ENCODE measurements around the gene ZNF433. TPM values are rescaled to one million over a fixed set of nuclear protein-coding genes. Genes with fewer than 3 reads are reported as not detected.
"Not testable (repeated sequence)": the region's sequence is repeated elsewhere in the genome, so short reads cannot be mapped to it uniquely, and the experiment has no call there.

Gene ZNF433
- polyA plus RNA-seq, 1 of the 3 experiments (the other 2 are of a cell fraction): 1.9 TPM

- no peak for TF ChIP-seq JUND (IDR thresholded peaks at IDR 0.05)
- TF ChIP-seq TAF1 (IDR thresholded peaks at IDR 0.05; ENCODE audit: borderline replicate concordance, low read depth, low read length): no peak
- no peak for TF ChIP-seq USF2 (IDR thresholded peaks at IDR 0.05; ENCODE audit: borderline replicate concordance, low read depth, low read length)
- no peak for TF ChIP-seq TCF12 (IDR thresholded peaks at IDR 0.05)
- TF ChIP-seq EZH2phosphoT487 (IDR thresholded peaks at IDR 0.05; ENCODE audit: borderline replicate concordance, low read depth): no peak
- no peak for TF ChIP-seq EP300 (IDR thresholded peaks at IDR 0.05; ENCODE audit: borderline replicate concordance in 1 of 2, low read depth in 1 of 2, low read length in 1 of 2)
- TF ChIP-seq POLR2AphosphoS5 (IDR thresholded peaks at IDR 0.05; ENCODE audit: low read depth, low read length): no peak
- no peak for TF ChIP-seq MAX (IDR thresholded peaks at IDR 0.05; ENCODE audit: low read depth)
- no peaks in the 10 kb centered on the region for H3K27me3 ChIP-seq (ENCODE audit: insufficient read depth)
- WGBS (ENCODE audit: low lambda C conversion rate): 68% methylated on average over 3 of the region's 3 CpGs
- H3K4me1 ChIP-seq (ENCODE audit: control insufficient read depth in 1 of 2, insufficient read depth in 2 of 2, low read depth in 1 of 2, low read length in 1 of 2): no peaks in the 10 kb centered on the region
- no peak overlapping the region for H3K27ac ChIP-seq (ENCODE audit: low read depth in 2 of 2, low read length in 1 of 2)
- no peak overlapping the region for H2AFZ ChIP-seq (ENCODE audit: low read depth)
- no peak overlapping the region; a peak in 1 of 4 replicates for H3K4me3 ChIP-seq (ENCODE audit: low read depth in 2 of 2, low read length in 1 of 2)
- H3F3A ChIP-seq (replicated peaks; ENCODE audit: insufficient read depth): no peaks in the 10 kb centered on the region
- no peaks in the 10 kb centered on the region for H3K9me2 ChIP-seq
- H3K9ac ChIP-seq: no peak overlapping the region
- ChIA-PET CTCF (no interaction called here), POLR2A (no interaction called here)
- no peak for DNase-seq
- peaks cover 14 to 21% of the 10 kb centered on the region in 2 experiments for H3K36me3 ChIP-seq (replicated peaks in 1 of 2; ENCODE audit: control insufficient read depth in 1 of 2, insufficient read depth in 2 of 2, low read length in 1 of 2)
- no peak overlapping the region for H3K4me2 ChIP-seq
- H3K79me2 ChIP-seq (ENCODE audit: insufficient read depth): no peaks in the 10 kb centered on the region
- H4K20me1 ChIP-seq (ENCODE audit: insufficient read depth): no peaks in the 10 kb centered on the region
- peaks cover 24% of the 10 kb centered on the region; the same call in 1 of the 2 replicates for H3K9me3 ChIP-seq
Observed at GRCh38 chr19:12077375-12077774, 41.9 kb upstream of the ZNF433 start.

GRCh38 chr19:12076331-12076730, 40.9 kb upstream of the ZNF433 start:
- WGBS (ENCODE audit: low lambda C conversion rate): 35% methylated on average over 3 of the region's 3 CpGs
- H3K27ac ChIP-seq (ENCODE audit: low read depth in 2 of 2, low read length in 1 of 2); H3K4me2 ChIP-seq; H3K9me2 ChIP-seq; H3K9ac ChIP-seq; H3K4me3 ChIP-seq (ENCODE audit: low read depth in 2 of 2, low read length in 1 of 2); H3K4me1 ChIP-seq (ENCODE audit: control insufficient read depth in 1 of 2, insufficient read depth in 2 of 2, low read depth in 1 of 2, low read length in 1 of 2); H3F3A ChIP-seq (replicated peaks; ENCODE audit: insufficient read depth); H3K79me2 ChIP-seq (ENCODE audit: insufficient read depth); CTCF ChIA-PET; POLR2A ChIA-PET; H2AFZ ChIP-seq (ENCODE audit: low read depth); H3K27me3 ChIP-seq (ENCODE audit: insufficient read depth); DNase-seq; H4K20me1 ChIP-seq (ENCODE audit: insufficient read depth): not testable (repeated sequence)
- Histone ChIP-seq H3K9me3 (peaks cover 24% of the 10 kb centered on the region; the same call in 1 of the 2 replicates), H3K36me3 (replicated peaks in 1 of 2; ENCODE audit: control insufficient read depth in 1 of 2, insufficient read depth in 2 of 2, low read length in 1 of 2) (peaks cover 14 to 21% of the 10 kb centered on the region in 2 experiments)

GRCh38 chr19:12075538-12076139, 40.2 kb upstream of the ZNF433 start:
- TF ChIP-seq JUND (IDR thresholded peaks at IDR 0.05) (no peak), SIN3A (IDR thresholded peaks at IDR 0.05; ENCODE audit: borderline replicate concordance, low read depth, low read length) (no peak), TAF1 (IDR thresholded peaks at IDR 0.05; ENCODE audit: borderline replicate concordance, low read depth, low read length) (no peak), TCF12 (IDR thresholded peaks at IDR 0.05) (no peak), IRF3 (IDR thresholded peaks at IDR 0.05; ENCODE audit: low read depth, low read length) (no peak), RCOR1 (IDR thresholded peaks at IDR 0.05; ENCODE audit: low read length) (no peak), TEAD4 (IDR thresholded peaks at IDR 0.05; ENCODE audit: borderline replicate concordance, insufficient read depth) (no peak), SMC3 (IDR thresholded peaks at IDR 0.05; ENCODE audit: low read depth, low read length) (no peak)
- TF ChIP-seq, protein P1, sequence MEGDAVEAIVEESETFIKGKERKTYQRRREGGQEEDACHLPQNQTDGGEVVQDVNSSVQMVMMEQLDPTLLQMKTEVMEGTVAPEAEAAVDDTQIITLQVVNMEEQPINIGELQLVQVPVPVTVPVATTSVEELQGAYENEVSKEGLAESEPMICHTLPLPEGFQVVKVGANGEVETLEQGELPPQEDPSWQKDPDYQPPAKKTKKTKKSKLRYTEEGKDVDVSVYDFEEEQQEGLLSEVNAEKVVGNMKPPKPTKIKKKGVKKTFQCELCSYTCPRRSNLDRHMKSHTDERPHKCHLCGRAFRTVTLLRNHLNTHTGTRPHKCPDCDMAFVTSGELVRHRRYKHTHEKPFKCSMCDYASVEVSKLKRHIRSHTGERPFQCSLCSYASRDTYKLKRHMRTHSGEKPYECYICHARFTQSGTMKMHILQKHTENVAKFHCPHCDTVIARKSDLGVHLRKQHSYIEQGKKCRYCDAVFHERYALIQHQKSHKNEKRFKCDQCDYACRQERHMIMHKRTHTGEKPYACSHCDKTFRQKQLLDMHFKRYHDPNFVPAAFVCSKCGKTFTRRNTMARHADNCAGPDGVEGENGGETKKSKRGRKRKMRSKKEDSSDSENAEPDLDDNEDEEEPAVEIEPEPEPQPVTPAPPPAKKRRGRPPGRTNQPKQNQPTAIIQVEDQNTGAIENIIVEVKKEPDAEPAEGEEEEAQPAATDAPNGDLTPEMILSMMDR (IDR thresholded peaks at IDR 0.05): no peak
- CTCF ChIA-PET: no interaction called here
- Histone ChIP-seq H3K36me3 (replicated peaks in 1 of 2; ENCODE audit: control insufficient read depth in 1 of 2, insufficient read depth in 2 of 2, low read length in 1 of 2) (peaks cover 14 to 21% of the 10 kb centered on the region in 2 experiments), H3K9me2 (no peaks in the 10 kb centered on the region), H3K79me2 (ENCODE audit: insufficient read depth) (no peaks in the 10 kb centered on the region), H3K27me3 (ENCODE audit: insufficient read depth) (no peaks in the 10 kb centered on the region), H3K9me3 (peaks cover 24% of the 10 kb centered on the region; the same call in 1 of the 2 replicates), H3K9ac (no peak overlapping the region), H4K20me1 (ENCODE audit: insufficient read depth) (no peaks in the 10 kb centered on the region), H3K4me3 (ENCODE audit: low read depth in 2 of 2, low read length in 1 of 2) (no peak overlapping the region; a peak in 1 of 4 replicates), H3F3A (replicated peaks; ENCODE audit: insufficient read depth) (no peaks in the 10 kb centered on the region), H3K4me2 (no peak overlapping the region), H2AFZ (ENCODE audit: low read depth) (no peak overlapping the region), H3K4me1 (ENCODE audit: control insufficient read depth in 1 of 2, insufficient read depth in 2 of 2, low read depth in 1 of 2, low read length in 1 of 2) (no peaks in the 10 kb centered on the region), H3K27ac (ENCODE audit: low read depth in 2 of 2, low read length in 1 of 2) (no peak overlapping the region)
- 32% methylated on average over 3 of the region's 3 CpGs for WGBS (ENCODE audit: low lambda C conversion rate)
- DNase-seq: no peak
- POLR2A ChIA-PET: no interaction called here

All from SK-N-SH (cell line).